ENCODE data around the gene AACS. TPM values are rescaled to one million over a fixed set of nuclear protein-coding genes. Genes with fewer than 3 reads are reported as not detected.
A peak's percentile ranks its signal among the peaks of the same experiment; 100 is the strongest.

The AACS gene
- total RNA-seq, 1 experiment from 2014 or later = 17.8 TPM

- peaks cover 18% of the 10 kb centered on the region for H3K4me1 ChIP-seq (ENCODE audit: low read length)
- H3K4me3 ChIP-seq (ENCODE audit: low read length) = no peak overlapping the region
- H3K36me3 ChIP-seq (ENCODE audit: insufficient read depth, low read length) = no peaks in the 10 kb centered on the region
- H3K27ac ChIP-seq (ENCODE audit: low read length) = no peak overlapping the region
- H3K27me3 ChIP-seq (ENCODE audit: low read length) = no peaks in the 10 kb centered on the region
- H2AFZ ChIP-seq (ENCODE audit: low read length) = no peak overlapping the region
- no peak for DNase-seq
- no peaks in the 10 kb centered on the region for H3K9me2 ChIP-seq (replicated peaks; ENCODE audit: insufficient read depth, low read length)
- H3K4me2 ChIP-seq (ENCODE audit: low read depth, low read length, poor library complexity, severe bottlenecking) = no peak overlapping the region
- 0 out of 2 replicates have a peak, but pooled peaks cover 7% of the 10 kb centered on the region for H4K20me1 ChIP-seq (ENCODE audit: insufficient read depth, low read depth, low read length)
- H3K9me3 ChIP-seq (ENCODE audit: low read length) = no peaks in the 10 kb centered on the region
- no peak overlapping the region for H3K9ac ChIP-seq (ENCODE audit: low read length)
- H3K79me2 ChIP-seq (ENCODE audit: low read length) = no peaks in the 10 kb centered on the region
Measured at GRCh38 chr12:125184213-125184967, 119.2 kb downstream of the AACS start.

- H3K9me2 ChIP-seq (replicated peaks; ENCODE audit: insufficient read depth, low read length) = no peaks in the 10 kb centered on the region
- no peak overlapping the region for H3K9ac ChIP-seq (ENCODE audit: low read length)
- H2AFZ ChIP-seq (ENCODE audit: low read length) = no peak overlapping the region
- H3K4me3 ChIP-seq (ENCODE audit: low read length) = no peak overlapping the region
- H3K9me3 ChIP-seq (ENCODE audit: low read length) = no peaks in the 10 kb centered on the region
- peaks cover 20% of the 10 kb centered on the region for H3K4me1 ChIP-seq (ENCODE audit: low read length)
- no peaks in the 10 kb centered on the region for H3K79me2 ChIP-seq (ENCODE audit: low read length)
- no peak overlapping the region for H3K4me2 ChIP-seq (ENCODE audit: low read depth, low read length, poor library complexity, severe bottlenecking)
- no peak for DNase-seq
- no peak overlapping the region for H3K27ac ChIP-seq (ENCODE audit: low read length)
- 0 out of 2 replicates have a peak, but pooled peaks cover 7% of the 10 kb centered on the region for H4K20me1 ChIP-seq (ENCODE audit: insufficient read depth, low read depth, low read length)
- no peaks in the 10 kb centered on the region for H3K36me3 ChIP-seq (ENCODE audit: insufficient read depth, low read length)
- no peaks in the 10 kb centered on the region for H3K27me3 ChIP-seq (ENCODE audit: low read length)
Measured at GRCh38 chr12:125185311-125185739, 120.1 kb downstream of the AACS start.

- Histone ChIP-seq H3K4me1 (ENCODE audit: low read length) (peaks cover 20% of the 10 kb centered on the region), H3K4me2 (ENCODE audit: low read depth, low read length, poor library complexity, severe bottlenecking) (no peak within 1 kb of the TSS), H3K27me3 (ENCODE audit: low read length) (no peaks in the 10 kb centered on the region), H3K4me3 (ENCODE audit: low read length) (0 out of 2 replicates have a peak within 1 kb of the TSS, but pooled peaks have one; percentile 30), H2AFZ (ENCODE audit: low read length) (no peak within 1 kb of the TSS), H3K36me3 (ENCODE audit: insufficient read depth, low read length) (no peaks in the 10 kb centered on the region), H3K27ac (ENCODE audit: low read length) (no peak within 1 kb of the TSS), H4K20me1 (ENCODE audit: insufficient read depth, low read depth, low read length) (0 out of 2 replicates have a peak, but pooled peaks cover 7% of the 10 kb centered on the region), H3K9ac (ENCODE audit: low read length) (no peak within 1 kb of the TSS), H3K9me3 (ENCODE audit: low read length) (no peaks in the 10 kb centered on the region), H3K9me2 (replicated peaks; ENCODE audit: insufficient read depth, low read length) (no peaks in the 10 kb centered on the region), H3K79me2 (ENCODE audit: low read length) (no peaks in the 10 kb centered on the region)
- peak; percentile 94 for DNase-seq
Measured at GRCh38 chr12:125185740-125186470, 120.7 kb downstream of the AACS start, which contains the start of gene TMEM132B. TMEM132B (plus strand) TSS chr12:125186386.

DNA sequence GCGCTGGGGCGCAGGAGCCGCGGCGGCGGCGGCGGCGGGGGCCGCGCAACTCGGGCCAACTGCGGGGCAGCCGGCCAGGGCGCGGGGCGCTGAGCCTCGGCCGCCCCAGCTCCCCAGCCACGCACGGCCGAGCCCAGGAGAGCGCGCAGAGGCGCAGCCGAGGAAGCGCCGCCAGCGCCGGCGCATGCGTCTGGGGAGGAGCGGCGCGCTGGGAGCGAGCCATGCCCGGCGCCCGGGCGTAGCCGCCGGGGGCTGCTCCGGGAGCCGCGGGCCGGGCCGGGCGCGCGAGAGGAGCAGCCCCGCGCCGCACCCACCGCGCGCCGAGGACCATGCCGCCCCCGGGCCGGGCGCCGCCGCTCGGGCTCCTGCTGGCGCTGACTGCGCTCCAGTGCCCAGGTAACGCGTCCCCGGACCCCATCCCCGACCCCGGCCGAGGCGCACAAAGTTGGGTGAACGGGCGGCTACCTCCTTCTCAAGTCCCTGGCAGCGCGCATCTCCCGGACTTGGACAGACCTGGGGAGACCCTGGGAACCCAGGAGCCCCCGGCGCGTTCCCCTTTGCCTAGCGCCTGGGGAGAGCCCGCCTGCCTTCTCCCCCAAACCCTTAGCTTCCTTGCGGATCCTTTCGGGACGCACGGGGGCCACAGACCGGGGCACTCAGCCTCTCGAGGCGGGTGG is 121.4 kb downstream of the AACS start:
- no peaks in the 10 kb centered on the region for H3K9me2 ChIP-seq (replicated peaks; ENCODE audit: insufficient read depth, low read length)
- no peak overlapping the region for H2AFZ ChIP-seq (ENCODE audit: low read length)
- no peaks in the 10 kb centered on the region for H3K79me2 ChIP-seq (ENCODE audit: low read length)
- no peak overlapping the region for H3K4me2 ChIP-seq (ENCODE audit: low read depth, low read length, poor library complexity, severe bottlenecking)
- no peak for DNase-seq
- 0 out of 2 replicates have a peak overlapping the region, but pooled peaks have one; percentile 30 for H3K4me3 ChIP-seq (ENCODE audit: low read length)
- peaks cover 20% of the 10 kb centered on the region for H3K4me1 ChIP-seq (ENCODE audit: low read length)
- H3K27me3 ChIP-seq (ENCODE audit: low read length) = no peaks in the 10 kb centered on the region
- H3K9ac ChIP-seq (ENCODE audit: low read length) = no peak overlapping the region
- no peaks in the 10 kb centered on the region for H3K9me3 ChIP-seq (ENCODE audit: low read length)
- H4K20me1 ChIP-seq (ENCODE audit: insufficient read depth, low read depth, low read length) = 0 out of 2 replicates have a peak, but pooled peaks cover 7% of the 10 kb centered on the region
- no peak overlapping the region for H3K27ac ChIP-seq (ENCODE audit: low read length)
- no peaks in the 10 kb centered on the region for H3K36me3 ChIP-seq (ENCODE audit: insufficient read depth, low read length)

- Histone ChIP-seq H3K4me2 (ENCODE audit: low read depth, low read length, poor library complexity, severe bottlenecking) (no peak overlapping the region), H3K9me2 (replicated peaks; ENCODE audit: insufficient read depth, low read length) (no peaks in the 10 kb centered on the region), H3K9ac (ENCODE audit: low read length) (no peak overlapping the region), H3K79me2 (ENCODE audit: low read length) (no peaks in the 10 kb centered on the region), H3K36me3 (ENCODE audit: insufficient read depth, low read length) (no peaks in the 10 kb centered on the region), H2AFZ (ENCODE audit: low read length) (no peak overlapping the region), H4K20me1 (ENCODE audit: insufficient read depth, low read depth, low read length) (0 out of 2 replicates have a peak, but pooled peaks cover 7% of the 10 kb centered on the region), H3K4me1 (ENCODE audit: low read length) (peaks cover 20% of the 10 kb centered on the region), H3K27ac (ENCODE audit: low read length) (no peak overlapping the region), H3K4me3 (ENCODE audit: low read length) (no peak overlapping the region), H3K27me3 (ENCODE audit: low read length) (no peaks in the 10 kb centered on the region), H3K9me3 (ENCODE audit: low read length) (no peaks in the 10 kb centered on the region)
- DNase-seq = no peak
Measured at GRCh38 chr12:125187148-125187745, 122.0 kb downstream of the AACS start.

DNA sequence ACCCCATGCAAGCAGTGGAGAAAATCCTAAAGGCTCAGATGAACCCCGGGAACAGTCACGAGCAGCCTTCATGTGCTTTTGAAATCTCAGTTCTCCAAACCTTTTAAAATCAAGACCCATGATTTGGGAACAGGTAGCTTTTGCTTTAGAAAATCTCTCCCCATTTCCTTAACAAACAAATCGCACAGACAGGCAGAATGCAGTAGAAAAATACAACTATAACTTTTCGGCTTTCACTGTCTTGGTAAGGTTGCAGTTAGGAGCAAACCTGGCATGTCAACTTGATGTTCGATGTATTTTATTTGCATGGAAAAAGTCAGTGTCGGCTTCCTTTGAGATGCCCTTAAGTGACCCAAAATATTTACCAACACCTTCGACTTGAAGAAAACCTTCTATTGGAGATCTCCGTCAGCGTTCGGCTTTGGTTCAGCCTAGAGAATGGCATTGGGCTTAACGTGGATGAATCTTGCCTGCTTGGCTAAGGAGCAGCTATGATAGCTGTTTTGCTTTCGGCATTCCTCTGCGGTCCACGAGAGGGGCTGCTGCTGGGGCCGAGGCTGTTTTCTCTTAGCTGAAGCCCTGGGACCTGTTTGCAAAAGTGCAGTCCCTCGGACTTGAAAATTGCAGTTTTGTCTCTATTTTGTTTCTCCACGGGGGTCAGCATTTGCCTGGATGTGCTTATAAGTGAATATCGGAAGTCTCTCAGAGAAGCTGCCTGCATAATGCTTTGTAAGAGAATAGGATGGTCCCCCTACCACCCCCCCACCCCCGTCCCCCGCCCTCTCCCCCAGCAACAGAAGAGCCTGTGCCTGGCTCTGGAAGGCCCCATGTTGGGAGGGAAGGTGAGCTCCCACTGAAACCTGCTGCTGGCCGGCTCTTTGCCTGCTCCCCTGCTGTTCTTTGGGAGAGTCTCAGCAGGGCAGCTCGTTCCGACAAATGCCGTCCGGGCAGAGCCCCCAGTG is 122.8 kb downstream of the AACS start:
- Histone ChIP-seq H3K27me3 (ENCODE audit: low read length) (no peaks in the 10 kb centered on the region), H3K36me3 (ENCODE audit: insufficient read depth, low read length) (no peaks in the 10 kb centered on the region), H3K4me1 (ENCODE audit: low read length) (peaks cover 20% of the 10 kb centered on the region), H3K9ac (ENCODE audit: low read length) (no peak overlapping the region), H3K4me3 (ENCODE audit: low read length) (no peak overlapping the region), H3K79me2 (ENCODE audit: low read length) (no peaks in the 10 kb centered on the region), H3K9me3 (ENCODE audit: low read length) (no peaks in the 10 kb centered on the region), H3K4me2 (ENCODE audit: low read depth, low read length, poor library complexity, severe bottlenecking) (no peak overlapping the region), H3K9me2 (replicated peaks; ENCODE audit: insufficient read depth, low read length) (no peaks in the 10 kb centered on the region), H3K27ac (ENCODE audit: low read length) (no peak overlapping the region), H2AFZ (ENCODE audit: low read length) (no peak overlapping the region), H4K20me1 (ENCODE audit: insufficient read depth, low read depth, low read length) (0 out of 2 replicates have a peak, but pooled peaks cover 7% of the 10 kb centered on the region)
- no peak for DNase-seq

GRCh38 chr12:125189015-125189414 is 123.8 kb downstream of the AACS start:
- H4K20me1 ChIP-seq (ENCODE audit: insufficient read depth, low read depth, low read length) = 0 out of 2 replicates have a peak, but pooled peaks cover 7% of the 10 kb centered on the region
- no peaks in the 10 kb centered on the region for H3K9me3 ChIP-seq (ENCODE audit: low read length)
- H3K4me2 ChIP-seq (ENCODE audit: low read depth, low read length, poor library complexity, severe bottlenecking) = peak overlapping the region; percentile 51
- DNase-seq = peak; percentile 55
- H3K9ac ChIP-seq (ENCODE audit: low read length) = no peak overlapping the region
- H3K27ac ChIP-seq (ENCODE audit: low read length) = no peak overlapping the region
- peaks cover 14% of the 10 kb centered on the region for H3K4me1 ChIP-seq (ENCODE audit: low read length)
- H3K9me2 ChIP-seq (replicated peaks; ENCODE audit: insufficient read depth, low read length) = no peaks in the 10 kb centered on the region
- no peaks in the 10 kb centered on the region for H3K79me2 ChIP-seq (ENCODE audit: low read length)
- H2AFZ ChIP-seq (ENCODE audit: low read length) = no peak overlapping the region
- H3K27me3 ChIP-seq (ENCODE audit: low read length) = no peaks in the 10 kb centered on the region
- no peaks in the 10 kb centered on the region for H3K36me3 ChIP-seq (ENCODE audit: insufficient read depth, low read length)
- H3K4me3 ChIP-seq (ENCODE audit: low read length) = no peak overlapping the region
